Tibial nerve (tissue), 4 donors: Measurements from ENCODE around the gene MBNL2.
A peak's percentile ranks its signal among the peaks of the same experiment; 100 is the strongest.

Experiments
- EP300 ChIP-seq, 2 donors: sonication (generic); formaldehyde crosslinking; IDR thresholded peaks; one replicate each; pipeline ENCODE4 v1.6.1; 2017; ENCODE audit warnings: antibody characterized with exemption in 2 of 2, mild to moderate bottlenecking in 1 of 2
- POLR2A ChIP-seq, 2 donors: fragments of 450-650 bp; IDR thresholded peaks; one replicate each; pipeline ENCODE4 v1.6.1; 2017; ENCODE audit warnings: antibody characterized with exemption in 2 of 2, mild to moderate bottlenecking in 2 of 2, moderate library complexity in 2 of 2
- TF ChIP-seq, protein P1 (sequence below), 5 experiments: fragments of 200-600 bp in 3 of 5; fragments of 450-650 bp in 2 of 5; sonication (generic) in 3 of 5; IDR thresholded peaks; one replicate each; pipeline ENCODE4 v1.5.1; 2016 to 2019; ENCODE audit warnings: antibody characterized with exemption in 5 of 5, mild to moderate bottlenecking in 3 of 5, moderate library complexity in 2 of 5

DNA sequence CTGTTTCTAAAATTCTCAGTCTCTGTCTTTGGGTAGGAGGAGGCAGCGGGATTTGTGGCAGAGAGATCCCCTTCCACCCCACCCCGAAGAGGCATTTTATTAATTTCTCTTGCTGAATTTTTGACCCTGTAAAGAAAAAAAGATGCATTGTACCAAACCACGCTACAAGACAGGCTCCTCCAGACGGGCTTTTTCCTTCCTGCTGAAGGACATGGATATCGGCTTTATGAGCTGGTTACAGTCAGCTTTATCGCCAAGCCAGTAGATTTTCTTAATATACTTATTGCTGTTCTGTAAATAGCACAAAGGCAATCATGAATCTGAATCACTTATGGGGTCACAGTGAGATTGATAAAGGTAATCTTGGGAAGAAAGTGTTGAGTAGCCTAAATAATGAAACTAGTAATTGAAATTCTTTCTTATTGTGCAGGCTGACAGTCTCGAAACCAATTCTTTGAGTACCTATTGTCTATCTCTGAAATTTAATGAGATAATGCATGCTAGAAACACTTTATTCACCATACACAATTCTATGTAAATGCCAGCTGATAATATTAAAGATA is 24.5 kb downstream of the MBNL2 start:
- TF ChIP-seq, protein P1, sequence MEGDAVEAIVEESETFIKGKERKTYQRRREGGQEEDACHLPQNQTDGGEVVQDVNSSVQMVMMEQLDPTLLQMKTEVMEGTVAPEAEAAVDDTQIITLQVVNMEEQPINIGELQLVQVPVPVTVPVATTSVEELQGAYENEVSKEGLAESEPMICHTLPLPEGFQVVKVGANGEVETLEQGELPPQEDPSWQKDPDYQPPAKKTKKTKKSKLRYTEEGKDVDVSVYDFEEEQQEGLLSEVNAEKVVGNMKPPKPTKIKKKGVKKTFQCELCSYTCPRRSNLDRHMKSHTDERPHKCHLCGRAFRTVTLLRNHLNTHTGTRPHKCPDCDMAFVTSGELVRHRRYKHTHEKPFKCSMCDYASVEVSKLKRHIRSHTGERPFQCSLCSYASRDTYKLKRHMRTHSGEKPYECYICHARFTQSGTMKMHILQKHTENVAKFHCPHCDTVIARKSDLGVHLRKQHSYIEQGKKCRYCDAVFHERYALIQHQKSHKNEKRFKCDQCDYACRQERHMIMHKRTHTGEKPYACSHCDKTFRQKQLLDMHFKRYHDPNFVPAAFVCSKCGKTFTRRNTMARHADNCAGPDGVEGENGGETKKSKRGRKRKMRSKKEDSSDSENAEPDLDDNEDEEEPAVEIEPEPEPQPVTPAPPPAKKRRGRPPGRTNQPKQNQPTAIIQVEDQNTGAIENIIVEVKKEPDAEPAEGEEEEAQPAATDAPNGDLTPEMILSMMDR (IDR thresholded peaks at IDR 0.05): no peak
- TF ChIP-seq POLR2A (IDR thresholded peaks at IDR 0.05): no peak
- TF ChIP-seq EP300 (IDR thresholded peaks at IDR 0.05): peak in 1 of 2 donors; percentile 11
